K562 (cell line): ENCODE results near the gene TAS2R20. TPM values are rescaled to one million over a fixed set of nuclear protein-coding genes. Genes with fewer than 3 reads are reported as not detected.

ENCODE experiments used
- ATAC-seq: fragments of 200-7000 bp; cut with Tn5 transposase; 3 replicates; pipeline ENCODE4 v1.9.1; 2020; ENCODE audit warnings: moderate library complexity
- BruUV-seq: library from RNA; stranded (reverse); fragments of 400-500 nt; replicated peaks from 2 replicates; lab custom pipeline; 2021; lab: Mats Ljungman, UMichigan
- CTCF ChIA-PET: fragments of 300-600 bp; formaldehyde crosslinking; extraction: SDS; loops from one replicate; lab custom pipeline; 2021; ENCODE audit warnings: low intra/inter-chr PET ratio; lab: Yijun Ruan, JAX
- POLR2A ChIA-PET: fragments of 300-600, 350-650 bp; sonication (Branson Sonifier 250); formaldehyde crosslinking; extraction: SDS; loops from one replicate; lab custom pipeline; 2021; ENCODE audit warnings: antibody characterized with exemption, inconsistent platforms; lab: Yijun Ruan, JAX
- DNase-seq, 4 experiments: peaks; one replicate each; pipeline versions ENCODE4 v3.0.0 to v3.0.0-alpha.2; 2011 to 2018; ENCODE audit warnings: low spot score in 3 of 4, mixed read lengths in 3 of 4; ENCODE audit errors: extremely low read depth in 1 of 4
- FAIRE-seq: peaks from 2 replicates; lab custom pipeline; 2011; peaks lifted over from hg19 to GRCh38; lab: Jason Lieb, UNC
- H2AFZ ChIP-seq: 2 replicates; pipeline ENCODE4 v1.6.0; 2011; ENCODE audit warnings: low read depth, low read length, control low read depth, inconsistent platforms
- H3K27ac ChIP-seq: fragments of 200-600 bp; 3 replicates; pipeline ENCODE4 v1.8.0; 2011; ENCODE audit warnings: low read depth, mild to moderate bottlenecking, control low read depth, inconsistent platforms, low read length, moderate library complexity, mixed read lengths; ENCODE audit errors: extremely low read depth
- H3K27me3 ChIP-seq, 2 experiments: fragments of 300-600 bp in 1 of 2; 2 replicates in 1 of 2; 3 replicates in 1 of 2; pipeline versions ENCODE4 v1.6.0 to v1.8.0; 2011; ENCODE audit warnings: inconsistent platforms in 2 of 2, low read length in 2 of 2, mild to moderate bottlenecking in 1 of 2, mixed read lengths in 1 of 2, moderate library complexity in 1 of 2; ENCODE audit not compliant: control insufficient read depth in 2 of 2, insufficient read depth in 2 of 2
- H3K36me3 ChIP-seq: fragments of 300-600 bp; 3 replicates; pipeline ENCODE4 v1.8.0; 2011; ENCODE audit warnings: mild to moderate bottlenecking, low read length, inconsistent platforms; ENCODE audit not compliant: control insufficient read depth, insufficient read depth
- H3K4me1 ChIP-seq, 2 experiments: fragments of 200-600 bp in 1 of 2; replicated peaks in 1 of 2; 2 replicates in 1 of 2; 3 replicates in 1 of 2; pipeline versions ENCODE4 v1.5.1 to v1.8.0; 2011; ENCODE audit warnings: inconsistent platforms in 2 of 2, low read length in 2 of 2, mild to moderate bottlenecking in 1 of 2, mixed read lengths in 1 of 2, moderate library complexity in 1 of 2; ENCODE audit not compliant: control insufficient read depth in 2 of 2, insufficient read depth in 2 of 2
- H3K4me2 ChIP-seq: 2 replicates; pipeline ENCODE4 v1.6.1; 2011; ENCODE audit warnings: low read length, control low read depth, inconsistent platforms, mixed read lengths; ENCODE audit not compliant: insufficient read depth
- H3K4me3 ChIP-seq: fragments of 200-600 bp; sonication (generic), shearing (Covaris generic); 2 replicates; pipeline ENCODE4 v1.5.1; 2016; ENCODE audit warnings: control low read depth, inconsistent platforms
- H3K79me2 ChIP-seq: fragments of 200-600 bp; 3 replicates; pipeline ENCODE4 v1.8.0; 2011; ENCODE audit warnings: low read length, inconsistent platforms; ENCODE audit not compliant: control insufficient read depth, insufficient read depth
- H3K9ac ChIP-seq, 2 experiments: 2 replicates each; pipeline versions ENCODE4 v1.6.0 to v1.6.1; 2011; ENCODE audit warnings: low read depth in 2 of 2, low read length in 2 of 2, control low read depth in 1 of 2, inconsistent platforms in 1 of 2, mild to moderate bottlenecking in 1 of 2, mixed read lengths in 1 of 2; ENCODE audit not compliant: insufficient read depth in 1 of 2
- H3K9me1 ChIP-seq: one replicate; pipeline ENCODE4 v1.6.0; 2011; ENCODE audit warnings: inconsistent platforms, mild to moderate bottlenecking, low read length, moderate library complexity; ENCODE audit not compliant: control insufficient read depth, insufficient read depth
- H3K9me3 ChIP-seq: replicated peaks from 2 replicates; pipeline ENCODE4 v1.5.1; 2011; ENCODE audit warnings: low read depth, low read length, inconsistent platforms; ENCODE audit not compliant: control insufficient read depth, insufficient read depth
- H4K20me1 ChIP-seq: replicated peaks from 2 replicates; pipeline ENCODE4 v1.6.1; 2011; ENCODE audit warnings: low read length, inconsistent platforms, mixed read lengths; ENCODE audit not compliant: control insufficient read depth, insufficient read depth
- ETV6 ChIP-seq, 3 experiments: fragments of 150-350 bp in 1 of 3; sonication (generic) in 1 of 3; formaldehyde crosslinking in 1 of 3; IDR thresholded peaks; 2 replicates each; pipeline versions ENCODE4 v1.6.1 to v1.8.0; 2014 to 2022; ENCODE audit warnings: borderline replicate concordance in 2 of 3, low read depth in 2 of 3, antibody characterized with exemption in 1 of 3, low read length in 1 of 3, mild to moderate bottlenecking in 1 of 3, missing genetic modification reagents in 1 of 3
- HIVEP1 ChIP-seq: fragments of 250-450 bp; sonication (Bioruptor Pico); IDR thresholded peaks from 2 replicates; pipeline ENCODE4 v1.4.0; 2020; ENCODE audit warnings: mild to moderate bottlenecking
- RBM15 ChIP-seq: fragments of 200-400 bp; formaldehyde crosslinking; IDR thresholded peaks from 2 replicates; pipeline ENCODE4 v1.6.1; 2018; ENCODE audit warnings: mild to moderate bottlenecking, low read length, moderate library complexity; ENCODE audit not compliant: insufficient read depth
- RFX7 ChIP-seq: fragments of 250-450 bp; sonication (Bioruptor Pico); IDR thresholded peaks from 2 replicates; pipeline ENCODE4 v1.5.1; 2021; ENCODE audit warnings: mild to moderate bottlenecking
- STAT6 ChIP-seq: sonication (generic); formaldehyde crosslinking; IDR thresholded peaks from 2 replicates; pipeline ENCODE4 v1.8.1; 2023; ENCODE audit warnings: mild to moderate bottlenecking, missing genetic modification reagents
- XRCC3 ChIP-seq: fragments of 450-650 bp; IDR thresholded peaks from 2 replicates; pipeline ENCODE4 v1.6.1; 2017; ENCODE audit warnings: mild to moderate bottlenecking, moderate library complexity
- XRCC5 ChIP-seq: fragments of 200-400 bp; formaldehyde crosslinking; IDR thresholded peaks from 2 replicates; pipeline ENCODE4 v1.6.1; 2017; ENCODE audit warnings: low read depth, mild to moderate bottlenecking, low read length
- ZBTB34 ChIP-seq: fragments of 250-450 bp; sonication (Bioruptor Pico); IDR thresholded peaks from 2 replicates; pipeline ENCODE4 v1.8.0; 2021; ENCODE audit warnings: mild to moderate bottlenecking, moderate library complexity
- ZFP91 ChIP-seq: sonication (generic); formaldehyde crosslinking; IDR thresholded peaks from 2 replicates; pipeline ENCODE4 v1.8.0; 2022; ENCODE audit warnings: mild to moderate bottlenecking, missing genetic modification reagents
- ZNF280A ChIP-seq: fragments of 450-650 bp; IDR thresholded peaks from 2 replicates; pipeline ENCODE4 v1.6.1; 2018; ENCODE audit warnings: mild to moderate bottlenecking, low read depth; ENCODE audit not compliant: partially characterized antibody
- ZNF354B ChIP-seq: fragments of 250-450 bp; sonication (Bioruptor Pico); IDR thresholded peaks from 2 replicates; pipeline ENCODE4 v1.4.0; 2020
- in situ Hi-C: fragments of 300-500 bp; cut with MboI; formaldehyde crosslinking; loops from 4 replicates; pipeline ENCODE4 v1.15.0; 2018; ENCODE audit warnings: inconsistent platforms, mixed read lengths
- intact Hi-C: fragments of 100-400 bp; cut with micrococcal nuclease; formaldehyde crosslinking; loops from 2 replicates; pipeline ENCODE4 v1.14.2; 2022
- polyA plus RNA-seq, 8 experiments: library from polyadenylated mRNA; depleted of rRNA in 4 of 8; stranded (reverse) in 5 of 8; unstranded in 3 of 8; fragments of >200 nt; fragmentation: Nextera tagmentation in 2 of 8; fragmentation: Illumina TruSeq in 1 of 8; extraction: Ambion mirVana in 2 of 8; extraction: Trizol in 1 of 8; gene quantifications; 2 replicates each; pipeline versions ENCODE4 v1.2.1 to v1.2.3, GENCODE V29; 2011 to 2014; ENCODE audit warnings: inconsistent platforms in 1 of 8, missing spikeins in 1 of 8
- total RNA-seq, 7 experiments: library from RNA; depleted of rRNA in 6 of 7; stranded (reverse); fragments of >200 nt in 6 of 7; fragmentation: Illumina TruSeq in 2 of 7; extraction: Trizol in 2 of 7; gene quantifications; 2 replicates each; pipeline versions ENCODE4 v1.2.1 to v1.2.3, GENCODE V29; 2011 to 2021; ENCODE audit warnings: low replicate concordance in 1 of 7

Gene TAS2R20
- total and polyA plus RNA-seq, 9 of the 15 experiments (the other 6 are each of a cell fraction or from before 2014, with no cell fraction given), result 0.07 to 2.3 (median 0.77) TPM

GRCh38 chr12:11014234-11014633 is 16.1 kb upstream of the TAS2R20 start:
- Histone ChIP-seq H3K4me1 (no peaks in the 10 kb centered on the region), H3K9me1 (no peaks in the 10 kb centered on the region), H3K36me3 (no peaks in the 10 kb centered on the region), H4K20me1 (no peaks in the 10 kb centered on the region), H3K4me2 (no peak overlapping the region), H3K4me3 (no peak overlapping the region), H3K27me3 (no peaks in the 10 kb centered on the region), H3K79me2 (no peaks in the 10 kb centered on the region), H3K27ac (no peak overlapping the region), H2AFZ (no peak overlapping the region), H3K9ac (no peak overlapping the region), H3K9me3 (no peaks in the 10 kb centered on the region)
- no TSS peak for BruUV-seq
- in situ Hi-C loops (no loop called here), intact Hi-C loops (no loop called here)
- POLR2A ChIA-PET, result no interaction called here
- no peak for DNase-seq
- no peak for FAIRE-seq
- no peak for ATAC-seq
- CTCF ChIA-PET, result no interaction called here
- TF ChIP-seq ZNF280A (no peak), RFX7 (no peak), XRCC5 (no peak), ZFP91 (no peak), ZBTB34 (no peak), HIVEP1 (no peak), XRCC3 (no peak), STAT6 (no peak), ETV6 (IDR thresholded peaks at IDR 0.05; ENCODE audit: borderline replicate concordance in 1 of 2, low read depth in 2 of 2, low read length in 1 of 2) (no peak), ETV6 (CRISPR knock-in tag; IDR thresholded peaks at IDR 0.05; ENCODE audit: borderline replicate concordance) (no peak), RBM15 (no peak), ZNF354B (CRISPR knock-in tag) (no peak)
